Cortex of kidney (tissue), 1 donor: Measurements from ENCODE around the gene PFKP.

Experiments used
- DNase-seq: peaks from one replicate; lab custom pipeline; 2025; lab: John Stamatoyannopoulos, UW

The PFKP gene

DNA sequence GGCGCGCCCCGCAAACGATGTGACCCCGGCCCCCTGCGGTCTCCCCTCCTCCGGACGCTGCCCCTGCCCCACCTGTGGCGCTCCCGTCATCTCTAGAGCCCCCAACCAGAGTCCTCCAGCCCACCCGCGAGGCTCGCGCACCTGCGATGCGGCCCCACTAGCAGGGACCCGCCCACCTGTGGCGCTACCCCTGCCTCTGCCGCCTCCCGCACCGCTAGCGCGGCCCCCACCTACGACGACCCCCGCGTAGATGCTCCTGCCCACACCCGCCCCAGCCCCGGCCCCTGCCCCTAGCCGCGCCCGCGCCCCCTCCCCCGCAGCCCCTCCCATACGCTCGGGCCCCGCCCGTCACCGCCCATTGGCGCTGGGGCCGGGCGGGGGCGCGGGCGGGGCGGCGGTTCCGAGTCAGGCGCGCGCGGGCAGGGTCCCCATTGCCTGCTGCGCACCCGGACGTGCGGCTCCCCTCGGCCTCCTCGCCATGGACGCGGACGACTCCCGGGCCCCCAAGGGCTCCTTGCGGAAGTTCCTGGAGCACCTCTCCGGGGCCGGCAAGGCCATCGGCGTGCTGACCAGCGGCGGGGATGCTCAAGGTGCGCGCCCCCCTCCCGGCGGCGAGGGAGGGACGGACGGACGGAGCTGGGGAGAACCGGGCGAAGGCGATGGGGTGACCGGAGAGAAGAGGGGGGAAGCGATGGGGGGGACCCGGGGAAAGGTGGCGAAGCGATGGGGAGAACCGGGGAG lies at the start of gene PFKP:
Gene PFKP, plus strand, starts transcription at position 431 of the 741 bp plus-strand sequence. Its CDS starts 48 bp downstream, at position 479.
- no peak for DNase-seq

DNA sequence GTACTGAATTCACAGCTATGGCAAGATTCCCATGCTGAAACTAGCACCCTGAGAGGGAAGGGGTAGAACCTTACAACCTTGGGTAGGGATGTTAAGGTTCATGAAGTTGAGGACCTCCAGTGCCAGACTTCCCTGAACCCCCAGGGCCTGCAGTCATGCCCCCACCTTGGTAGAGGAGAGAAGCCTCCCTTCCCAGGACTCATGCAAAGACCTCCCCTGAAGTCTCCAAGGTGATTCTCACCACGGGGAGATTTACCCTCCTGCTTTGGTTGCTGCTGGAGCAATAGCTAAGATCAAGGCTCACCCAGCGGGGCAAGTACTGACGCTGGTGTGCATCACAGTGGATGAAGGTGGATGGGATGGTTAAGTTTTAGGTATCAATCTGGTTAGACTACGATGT lies 49.1 kb upstream of the PFKP start:
- DNase-seq, result no peak

DNA sequence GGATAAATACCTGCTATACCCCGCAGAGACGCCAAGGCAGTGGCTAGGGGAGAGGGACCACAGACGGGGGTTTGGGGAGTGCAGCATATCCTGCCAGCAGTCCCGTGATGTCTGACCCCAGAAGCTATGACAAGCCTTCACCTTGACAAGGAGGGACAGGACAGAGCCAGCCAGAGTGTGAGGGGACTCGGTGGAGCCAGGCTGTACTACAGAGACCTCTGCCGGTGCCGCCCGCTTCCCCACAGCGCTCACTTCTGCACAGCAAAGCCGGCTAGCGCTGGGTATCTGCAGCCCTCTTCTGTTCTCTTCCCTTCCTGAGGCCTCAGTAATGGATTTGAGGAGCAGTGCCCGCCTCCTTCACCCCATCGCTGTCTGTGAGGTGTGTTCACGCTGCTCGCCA lies 47.0 kb upstream of the PFKP start:
- no peak for DNase-seq

DNA sequence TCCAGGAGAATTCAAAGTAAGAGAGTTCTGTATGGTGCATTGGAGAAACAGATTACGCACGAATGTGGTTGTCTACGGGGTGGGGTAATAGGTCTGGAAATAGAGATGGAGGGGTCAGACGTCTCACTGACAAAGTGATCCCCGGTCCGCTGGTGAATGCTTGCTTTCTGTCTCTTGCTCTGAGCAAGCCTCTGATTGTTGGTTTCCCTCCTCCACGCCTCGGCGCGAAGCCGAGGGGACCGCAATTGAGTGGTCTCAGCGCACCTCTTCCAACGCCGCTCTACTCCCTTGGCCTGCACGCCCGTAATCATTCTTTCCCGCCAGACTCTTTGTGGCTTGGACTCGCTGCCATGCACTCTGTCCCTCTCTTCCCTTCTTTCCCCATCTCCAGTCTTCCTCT lies 46.5 kb upstream of the PFKP start:
- DNase-seq, result no peak

DNA sequence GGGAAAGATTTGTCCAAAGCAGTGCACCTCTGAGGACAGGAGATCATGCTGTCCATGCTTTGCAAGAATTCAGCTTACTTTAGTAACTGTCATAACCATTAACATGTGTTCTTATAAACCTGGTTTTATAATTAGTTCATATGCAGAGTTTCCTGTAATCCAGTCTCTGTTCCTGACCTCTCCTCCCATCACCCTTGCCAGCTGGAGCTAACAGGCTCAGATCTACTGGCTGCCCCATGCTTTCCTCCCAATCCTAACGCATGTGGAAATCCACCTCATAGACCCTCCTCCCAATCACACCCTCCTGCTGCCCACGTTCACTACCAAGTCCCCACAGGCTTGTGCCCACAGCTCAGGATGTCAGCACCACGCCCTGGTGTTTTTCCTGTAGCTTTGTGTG lies 45.3 kb upstream of the PFKP start:
- DNase-seq, result no peak

DNA sequence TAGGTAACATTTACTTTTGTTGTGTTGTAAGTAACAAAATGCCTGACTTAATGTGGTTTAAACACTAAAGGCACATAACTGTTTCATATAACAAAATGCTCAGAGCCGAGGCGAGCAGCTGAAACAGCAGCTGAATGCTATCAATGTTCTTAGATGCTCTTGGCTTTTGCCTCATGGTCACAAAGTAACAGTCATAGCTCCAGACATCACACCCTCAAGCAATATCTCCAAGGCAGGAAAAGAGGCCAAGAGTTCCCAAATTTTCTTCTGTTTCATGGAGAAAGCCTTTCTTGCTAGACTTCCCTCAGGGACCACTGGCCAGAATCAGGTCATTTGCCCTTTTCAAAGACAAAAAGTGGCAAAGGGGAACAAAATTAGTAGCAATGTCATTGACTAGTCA lies 43.5 kb upstream of the PFKP start:
- no peak for DNase-seq

DNA sequence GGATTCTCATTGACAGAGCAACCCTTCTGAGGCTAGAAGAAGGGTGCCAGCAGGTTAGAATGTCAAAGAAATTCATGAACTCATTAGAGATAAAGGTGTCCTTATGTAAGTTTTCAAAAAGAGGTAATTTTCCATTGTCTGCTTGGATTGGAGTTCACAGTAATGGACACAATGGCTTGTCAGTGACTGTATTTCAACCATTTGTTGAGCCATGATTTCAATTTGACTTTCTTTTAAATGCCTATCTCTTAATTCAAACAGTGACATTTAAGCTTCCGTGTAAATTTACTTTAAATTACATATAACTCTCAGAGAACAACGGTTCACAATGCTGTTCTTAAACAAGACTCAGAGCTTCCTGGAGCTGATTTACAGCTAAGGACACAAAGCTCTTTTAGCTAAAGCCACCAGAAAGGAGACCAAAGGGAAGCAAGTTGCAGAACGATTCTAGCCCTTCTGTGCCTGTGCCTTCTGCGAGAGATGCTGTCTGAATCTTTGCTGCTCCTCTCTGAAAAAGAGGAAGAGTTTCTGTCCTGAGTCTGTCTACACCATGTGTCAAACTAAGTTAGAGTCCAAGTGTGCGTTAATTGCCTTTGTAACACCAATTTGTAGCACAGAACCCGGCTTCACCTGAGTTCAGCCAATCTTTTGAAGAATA lies 42.2 kb upstream of the PFKP start:
- DNase-seq, result no peak

DNA sequence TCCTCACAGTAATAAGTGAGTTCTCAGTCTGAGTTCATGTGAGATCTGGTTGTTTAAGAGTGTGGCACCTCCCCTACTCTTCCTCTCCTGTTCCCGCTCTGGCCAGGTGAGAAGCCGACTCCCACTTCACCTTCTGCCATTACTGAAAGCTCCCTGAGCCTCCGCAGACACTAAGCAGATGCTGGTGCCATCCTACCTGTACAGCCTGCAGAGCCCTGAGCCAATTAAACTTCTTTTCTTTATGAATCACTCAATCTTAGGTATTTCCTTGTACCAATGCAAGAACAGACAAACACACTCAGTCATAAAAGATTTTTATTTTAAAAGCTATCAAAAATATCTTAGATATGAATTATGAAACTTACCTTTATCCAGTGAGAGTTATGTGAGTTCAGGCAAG lies 39.5 kb upstream of the PFKP start:
- no peak for DNase-seq

DNA sequence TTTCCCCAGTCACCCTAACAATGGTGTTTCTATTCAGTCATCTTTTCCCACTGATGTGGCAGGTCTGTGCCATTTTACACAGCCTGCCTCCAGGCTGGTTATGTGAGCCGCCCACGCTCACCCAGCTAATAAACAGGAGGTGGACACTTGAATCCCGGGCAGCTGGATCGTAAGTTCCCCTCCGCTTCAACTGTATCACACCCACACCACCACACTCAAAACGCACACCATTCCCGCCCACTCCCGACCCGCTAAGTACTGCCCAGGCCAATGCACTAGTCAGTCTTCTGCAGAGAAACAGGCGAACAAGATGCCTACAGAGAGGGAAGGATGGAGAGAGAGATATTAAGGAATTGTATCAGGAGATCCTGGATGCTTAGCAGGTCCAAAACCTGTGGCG lies 38.9 kb upstream of the PFKP start:
- DNase-seq, result no peak

DNA sequence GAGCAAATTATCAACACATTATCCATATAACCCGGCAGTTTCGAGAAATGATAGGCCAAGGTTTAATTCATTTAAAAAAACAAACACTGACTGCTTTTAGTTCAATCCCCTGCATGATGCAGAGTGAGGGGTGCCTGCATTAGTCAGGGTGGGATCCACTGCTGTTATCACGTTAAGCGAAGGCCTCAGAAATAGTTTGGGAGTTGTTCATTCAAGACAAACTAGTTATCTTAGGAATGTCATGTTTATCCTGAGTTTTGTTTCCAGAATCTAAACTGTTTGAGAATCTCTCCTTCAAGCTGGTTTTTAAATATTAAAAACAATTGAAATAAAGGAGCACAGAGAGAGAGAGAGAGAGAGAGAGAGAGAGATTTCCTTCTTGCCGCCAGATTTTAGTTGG lies 36.6 kb upstream of the PFKP start:
- no peak for DNase-seq

DNA sequence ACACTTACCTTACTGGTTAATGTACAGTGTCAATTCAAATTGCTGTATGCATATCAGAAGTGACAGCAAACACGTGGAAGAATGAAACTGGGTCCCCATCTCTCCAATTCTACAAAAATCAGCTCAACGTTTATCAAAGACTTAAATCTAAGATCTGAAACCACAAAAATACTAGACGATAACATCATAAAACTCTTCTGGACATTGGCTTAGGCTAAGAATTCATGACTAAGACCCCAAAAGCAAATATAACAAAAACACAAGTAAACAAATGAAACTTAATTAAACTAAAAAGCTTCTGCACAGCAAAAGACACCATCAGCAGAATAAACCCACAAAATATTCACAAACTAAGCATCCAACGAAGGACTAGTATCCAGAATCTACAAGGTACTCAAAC lies 35.9 kb upstream of the PFKP start:
- DNase-seq, result no peak

DNA sequence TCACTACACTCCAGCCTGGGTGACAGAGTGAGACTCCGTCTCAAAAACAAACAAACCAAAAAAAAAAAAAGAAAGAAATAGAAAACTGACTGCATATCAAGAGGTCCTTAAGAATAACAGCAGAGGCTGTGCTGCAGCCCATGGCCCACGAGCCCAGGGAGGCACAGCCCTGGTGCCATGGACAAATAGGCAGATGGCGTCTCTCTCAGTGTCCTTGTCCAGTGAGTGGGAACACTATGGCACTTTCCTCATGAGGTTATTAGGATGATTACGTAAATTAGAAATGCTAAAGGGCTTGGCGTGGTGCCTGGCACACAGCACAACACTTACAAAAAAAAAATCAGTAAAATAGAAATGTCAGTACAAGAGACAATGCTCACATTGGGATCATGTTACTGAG lies 33.4 kb upstream of the PFKP start:
- no peak for DNase-seq

DNA sequence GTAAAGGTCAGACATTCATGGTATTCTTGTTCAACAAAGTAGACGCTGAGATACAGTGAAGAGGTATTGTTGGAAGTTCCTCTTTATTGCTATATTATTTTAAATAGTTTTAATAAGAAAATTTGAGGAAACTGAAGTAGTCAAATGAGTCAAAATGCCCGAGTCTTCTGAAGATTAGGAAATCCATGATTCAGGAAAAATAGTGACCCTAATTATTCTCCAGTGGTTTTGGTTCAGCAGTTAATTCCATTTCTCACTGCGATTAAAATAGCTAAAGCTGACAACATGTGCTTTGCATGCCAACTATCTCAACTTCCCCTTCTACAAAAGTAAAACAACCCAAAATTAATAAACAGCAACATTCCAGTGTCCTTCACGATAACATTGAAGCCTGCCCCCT lies 32.7 kb upstream of the PFKP start:
- DNase-seq, result no peak

DNA sequence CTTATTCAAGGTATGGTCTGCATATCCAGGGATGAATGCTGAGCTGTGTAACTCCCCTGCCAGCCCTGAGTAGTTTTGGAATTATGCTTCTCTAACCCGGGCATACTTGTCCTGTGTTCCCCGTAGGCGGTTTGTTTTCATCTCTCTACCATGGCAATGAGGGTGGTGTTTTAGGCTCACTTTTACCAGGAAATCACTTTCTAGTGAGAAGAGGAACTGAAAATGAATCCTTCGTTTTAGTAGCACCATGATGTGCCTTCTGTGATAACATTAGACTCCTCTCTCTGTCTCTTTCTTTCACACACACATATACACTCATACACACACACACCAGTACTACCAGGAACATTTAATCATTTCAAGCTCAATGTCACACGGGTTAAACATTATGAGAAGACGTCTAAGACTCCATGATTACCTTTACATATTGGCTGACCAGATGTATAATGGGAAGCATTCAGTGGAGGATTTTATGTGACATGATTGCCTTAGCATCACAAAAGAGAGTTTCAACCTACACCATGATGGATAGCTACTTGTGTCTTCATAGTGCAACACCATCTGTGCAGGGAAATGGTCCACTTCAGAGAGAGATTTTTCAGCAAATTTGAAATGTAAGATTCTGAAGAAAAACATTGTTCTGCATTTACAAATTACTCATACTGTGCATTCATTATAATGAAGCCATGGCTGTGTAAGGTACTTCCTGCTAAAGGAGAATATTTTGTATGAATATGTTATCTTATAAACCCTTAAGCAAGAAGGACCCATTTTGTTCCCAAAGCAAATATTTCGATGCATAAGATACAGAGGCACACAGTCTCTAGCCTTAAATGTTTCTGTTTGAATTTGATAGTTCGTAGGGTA lies 31.0 kb upstream of the PFKP start:
- DNase-seq, result no peak

DNA sequence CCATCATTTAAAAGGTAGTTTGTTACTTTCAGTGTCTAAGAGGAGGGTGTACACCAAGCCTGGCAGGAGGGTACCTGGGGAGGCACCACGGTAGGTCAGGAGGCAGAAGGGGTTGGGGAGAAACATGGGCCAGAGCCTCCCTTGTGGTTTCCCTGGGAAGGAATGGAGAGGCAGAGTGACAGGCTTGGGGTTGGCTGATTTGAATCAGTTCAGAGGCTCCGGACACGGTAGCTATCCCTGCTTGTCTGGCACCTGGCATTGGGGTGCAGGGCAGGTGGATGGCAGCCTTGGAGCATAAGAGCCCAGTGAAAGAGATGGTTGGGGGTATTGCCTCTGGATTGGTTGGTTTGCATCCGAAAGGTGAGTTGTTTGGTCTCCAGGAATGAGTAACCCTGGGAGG lies 30.2 kb upstream of the PFKP start:
- no peak for DNase-seq

DNA sequence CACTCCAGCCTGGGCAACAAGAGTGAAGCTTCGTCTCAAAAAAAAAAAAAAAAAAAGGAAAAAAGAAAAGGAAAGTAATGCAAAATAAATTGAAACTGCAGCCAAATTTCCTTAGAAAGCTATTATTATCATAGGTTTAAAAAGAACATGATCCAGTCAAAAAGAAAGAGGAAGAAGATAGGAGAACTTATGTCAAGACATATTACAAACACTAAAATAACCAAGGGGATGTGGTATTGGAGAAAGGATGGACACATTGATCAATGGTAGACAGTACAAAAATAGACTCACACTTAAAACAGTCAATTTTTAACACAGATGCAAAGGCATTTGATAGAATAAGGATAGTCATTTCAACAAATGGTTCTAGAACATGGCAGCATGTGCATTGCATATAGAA lies 27.3 kb upstream of the PFKP start:
- no peak for DNase-seq

DNA sequence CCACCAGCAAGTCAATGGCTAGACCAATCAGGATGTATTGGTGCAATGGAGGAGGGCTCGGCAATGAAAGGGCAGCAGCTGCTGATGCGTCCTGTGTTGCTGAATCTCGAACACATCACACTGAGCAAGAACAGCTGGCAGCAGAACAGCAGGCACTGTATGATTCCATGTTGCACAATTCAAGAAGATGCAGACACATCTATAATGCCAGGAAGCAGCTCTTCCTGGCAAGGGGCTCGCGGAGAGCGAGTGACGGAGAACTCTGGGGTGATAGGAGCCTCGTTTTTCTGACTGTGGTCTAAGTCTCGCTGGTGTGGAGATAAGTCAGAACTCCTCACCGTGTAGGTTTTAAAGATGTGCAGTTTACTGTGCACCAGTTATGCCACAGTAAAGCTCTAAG lies 24.8 kb upstream of the PFKP start:
- DNase-seq, result no peak

DNA sequence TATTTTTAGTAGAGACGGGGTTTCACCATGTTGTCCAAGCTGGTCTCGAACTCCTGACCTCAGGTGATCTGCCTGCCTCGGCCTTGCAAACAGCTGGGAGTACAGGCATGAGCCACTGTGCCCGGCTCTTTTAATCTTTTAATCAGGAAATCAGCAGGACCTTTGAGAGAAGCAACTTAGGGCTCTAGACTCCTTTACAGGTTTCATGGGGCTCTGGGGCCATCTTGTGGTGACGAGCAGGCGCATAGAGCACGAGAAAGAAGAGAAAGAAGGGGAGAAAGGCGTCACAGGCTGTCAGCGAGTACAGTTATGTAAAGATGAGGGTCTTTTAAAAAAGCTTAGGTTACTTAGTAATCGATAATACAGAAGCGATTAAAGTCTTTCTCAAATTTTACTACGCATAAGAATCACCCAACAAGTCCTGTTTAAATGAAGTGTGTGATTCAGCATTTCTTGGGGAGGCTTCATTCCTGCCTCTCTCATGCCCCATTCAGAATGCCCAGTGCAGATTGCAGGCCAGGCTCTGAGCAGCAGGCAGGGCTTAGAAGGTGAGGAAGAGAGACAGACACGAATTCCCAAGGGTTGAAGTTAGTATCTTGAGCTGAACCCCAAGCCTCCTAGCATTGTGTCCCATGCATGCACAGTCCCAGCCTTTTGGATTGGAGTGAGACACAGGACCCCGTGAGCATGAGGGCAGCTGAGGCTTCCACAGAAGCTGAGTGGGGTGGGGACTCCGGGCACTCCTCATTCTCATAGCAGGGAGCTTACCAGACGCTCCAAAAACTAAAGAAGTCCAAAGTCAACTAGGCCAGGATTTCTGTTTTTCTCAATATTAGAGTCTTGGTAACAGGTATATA lies 23.6 kb upstream of the PFKP start:
- no peak for DNase-seq

DNA sequence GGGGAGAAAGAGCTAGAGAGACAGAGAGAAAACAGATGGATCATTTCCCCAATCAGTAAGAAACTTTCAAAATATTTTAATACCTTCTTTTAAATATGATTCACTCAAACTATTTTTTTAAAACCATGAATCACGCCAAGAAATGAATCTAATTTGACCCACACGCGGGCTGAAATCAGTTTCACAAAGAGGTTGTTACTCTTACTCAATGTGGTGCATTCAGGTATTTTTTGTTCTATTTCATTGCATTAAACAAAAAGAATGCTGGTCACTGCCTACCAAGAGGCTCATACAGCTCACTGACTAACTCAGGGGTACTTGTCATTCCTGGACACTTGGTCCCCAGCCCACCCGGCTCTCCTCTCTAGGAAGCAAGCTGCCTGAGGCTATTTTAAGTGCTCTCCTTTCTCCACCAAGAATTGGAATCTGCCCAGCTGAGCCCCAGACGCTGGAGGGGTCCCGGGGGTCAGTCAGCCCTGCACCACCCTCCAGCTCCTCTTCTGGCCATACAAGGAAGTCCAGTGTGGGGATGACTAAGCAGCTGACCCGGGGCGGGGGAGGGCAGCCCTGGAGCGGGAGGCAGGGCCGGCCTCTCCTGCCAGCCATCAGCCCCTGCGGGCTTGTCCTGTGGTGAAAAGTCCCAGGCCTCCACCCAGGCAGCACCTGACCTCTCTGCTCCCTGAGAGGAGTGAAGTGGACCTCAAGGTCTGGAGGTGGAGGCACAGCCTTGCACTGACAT lies 21.7 kb upstream of the PFKP start:
- no peak for DNase-seq

DNA sequence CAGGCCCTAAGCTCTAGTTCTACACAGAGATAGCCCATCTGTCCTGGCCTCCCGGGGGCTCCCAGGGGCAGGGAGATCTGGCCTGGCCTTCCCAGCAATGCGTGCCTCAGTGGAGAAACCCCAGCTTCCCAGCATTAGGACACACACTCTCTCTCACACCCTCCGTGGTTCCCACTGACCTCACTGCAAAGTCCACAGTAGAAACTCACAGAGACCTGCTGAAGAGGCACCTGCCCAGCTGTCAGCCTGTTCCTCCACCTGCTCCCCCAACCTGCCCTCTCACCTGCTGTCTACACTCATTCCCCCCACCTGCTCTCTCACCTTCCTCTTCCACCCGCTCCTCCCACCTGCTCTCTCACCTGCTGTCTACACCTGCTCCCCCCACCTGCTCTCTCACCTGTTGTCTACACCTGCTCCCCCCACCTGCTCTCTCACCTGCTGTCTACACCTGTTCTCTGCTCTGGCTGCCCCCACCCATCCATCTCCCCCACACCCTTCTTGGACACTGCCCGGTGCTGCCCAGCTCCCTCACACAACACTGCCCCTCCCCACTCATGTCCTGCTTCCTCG lies 21.1 kb upstream of the PFKP start:
- no peak for DNase-seq

DNA sequence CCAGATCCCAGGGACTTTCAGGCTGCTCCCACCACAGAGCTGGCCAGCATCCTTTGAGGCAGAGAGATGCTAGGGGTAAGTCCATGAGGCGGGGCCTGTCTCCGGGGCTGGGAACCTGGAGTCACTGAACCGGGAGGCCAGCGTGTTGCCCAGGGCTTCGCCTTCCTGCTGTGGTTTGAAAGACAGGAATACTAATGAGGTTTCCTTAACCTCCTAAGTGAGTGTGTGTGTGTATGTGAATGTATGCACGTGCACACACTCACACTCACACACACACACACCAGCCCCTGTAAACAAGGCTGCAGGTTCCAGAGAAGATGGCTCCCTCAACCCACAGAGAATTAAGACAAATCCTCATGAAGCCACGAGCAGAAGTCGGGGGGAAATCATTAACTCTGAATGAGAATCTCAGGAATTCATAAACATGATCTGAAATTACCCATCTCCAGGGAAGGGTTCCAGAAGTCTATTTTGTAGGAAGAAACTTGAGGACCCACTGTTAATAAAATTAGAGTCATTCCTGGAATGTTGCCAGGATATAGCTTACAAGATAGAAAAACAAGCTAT lies 20.3 kb upstream of the PFKP start:
- no peak for DNase-seq
